ENCODE data around the gene ALG12. TPM values are rescaled to one million over a fixed set of nuclear protein-coding genes. Genes with fewer than 3 reads are reported as not detected.

ALG12 gene
- total and polyA plus RNA-seq, 2 of the 8 experiments (the other 6 are each of a cell fraction or from before 2014, with no cell fraction given) = 13.4 to 22.5 TPM

DNA sequence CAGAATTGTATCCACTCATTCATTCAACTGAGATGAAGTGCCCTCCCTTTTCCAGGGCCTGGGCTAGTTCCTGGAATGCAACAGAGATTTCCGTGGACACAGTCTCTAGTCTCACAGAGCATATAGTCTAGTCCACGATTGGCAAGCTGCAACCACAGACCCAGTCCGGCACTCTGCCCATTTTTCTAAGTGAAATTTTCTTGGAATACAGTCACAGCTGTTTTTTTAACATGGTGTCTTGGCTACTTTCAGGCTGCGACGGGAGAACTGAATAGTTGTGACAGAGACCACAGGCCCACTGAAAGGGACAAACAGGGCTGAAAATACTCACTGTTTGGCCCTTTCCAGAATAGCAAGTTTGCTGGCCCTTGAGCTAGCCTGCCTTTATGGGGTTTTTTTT, 29.2 kb downstream of the ALG12 start (continued):
- no peak for TF ChIP-seq CHD7 (IDR thresholded peaks at IDR 0.05; ENCODE audit: insufficient replicate concordance, low read length)
- no peak for TF ChIP-seq JUND (IDR thresholded peaks at IDR 0.05; ENCODE audit: low read length)
- TF ChIP-seq, protein P1, sequence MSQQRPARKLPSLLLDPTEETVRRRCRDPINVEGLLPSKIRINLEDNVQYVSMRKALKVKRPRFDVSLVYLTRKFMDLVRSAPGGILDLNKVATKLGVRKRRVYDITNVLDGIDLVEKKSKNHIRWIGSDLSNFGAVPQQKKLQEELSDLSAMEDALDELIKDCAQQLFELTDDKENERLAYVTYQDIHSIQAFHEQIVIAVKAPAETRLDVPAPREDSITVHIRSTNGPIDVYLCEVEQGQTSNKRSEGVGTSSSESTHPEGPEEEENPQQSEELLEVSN (IDR thresholded peaks at IDR 0.05) = no peak
- TF ChIP-seq POU5F1 (IDR thresholded peaks at IDR 0.05; ENCODE audit: low read depth, low read length) = no peak
- no peak for TF ChIP-seq CREB1 (IDR thresholded peaks at IDR 0.05)
- TF ChIP-seq HDAC6 (IDR thresholded peaks at IDR 0.05; ENCODE audit: low read depth, low read length) = no peak
- TF ChIP-seq NANOG (IDR thresholded peaks at IDR 0.05; ENCODE audit: insufficient read depth, low read depth, low read length, poor library complexity, severe bottlenecking) = no peak
- no peak for TF ChIP-seq JUN (IDR thresholded peaks at IDR 0.05; ENCODE audit: low read depth, low read length)
- no peak for TF ChIP-seq RNF2 (IDR thresholded peaks at IDR 0.05; ENCODE audit: borderline replicate concordance, low read depth, low read length, missing control alignments, poor library complexity, severe bottlenecking)

All from H1 (cell line).